B cell (primary cell): Measurements from ENCODE around the gene CFAP61. TPM values are rescaled to one million over a fixed set of nuclear protein-coding genes. Genes with fewer than 3 reads are reported as not detected.

ENCODE experiments used
- ATAC-seq: fragments of 200-7000 bp; cut with Tn5 transposase; one replicate; pipeline ENCODE4 v1.10.0; 2021; ENCODE audit warnings: low read depth, mild to moderate bottlenecking, moderate number of reproducible peaks, moderate library complexity
- CTCF ChIA-PET: fragments of 350-600 bp; sonication (Branson Sonifier 250); formaldehyde crosslinking; loops from one replicate; lab custom pipeline; 2021; ENCODE audit warnings: antibody characterized with exemption, inconsistent platforms; lab: Charles Lee
- POLR2A ChIA-PET: fragments of 350-600 bp; sonication (Branson Sonifier 250); formaldehyde crosslinking; loops from one replicate; lab custom pipeline; 2021; ENCODE audit warnings: antibody characterized with exemption; lab: Charles Lee
- DNase-seq: peaks from one replicate; pipeline ENCODE4 v3.0.0; 2013
- H2AFZ ChIP-seq: 2 replicates; pipeline ENCODE4 v1.6.1; 2012; ENCODE audit warnings: mild to moderate bottlenecking, low read depth, low read length; ENCODE audit not compliant: insufficient read depth, poor library complexity, severe bottlenecking
- H3K27ac ChIP-seq, 2 donors: 1 replicate in 1 of 2; 2 replicates in 1 of 2; pipeline ENCODE4 v1.5.1; 2012 to 2013; ENCODE audit warnings: low read length in 2 of 2, mild to moderate bottlenecking in 2 of 2, moderate library complexity in 1 of 2
- H3K27me3 ChIP-seq, 4 experiments: fragments of 200-600 bp in 1 of 4; sonication (generic) in 1 of 4; replicated peaks in 1 of 4; 1 replicate in 2 of 4; 2 replicates in 2 of 4; pipeline versions ENCODE4 v1.6.1 to v1.7.0; 2013 to 2016; ENCODE audit warnings: low read length in 3 of 4, mild to moderate bottlenecking in 2 of 4, mixed read lengths in 1 of 4, moderate library complexity in 1 of 4; ENCODE audit not compliant: insufficient read depth in 4 of 4, control insufficient read depth in 3 of 4; ENCODE audit errors: control extremely low read depth in 1 of 4
- H3K36me3 ChIP-seq, 2 experiments: replicated peaks in 1 of 2; 1 replicate in 1 of 2; 2 replicates in 1 of 2; pipeline versions ENCODE4 v1.6.1 to v1.7.1; 2013; ENCODE audit warnings: low read length in 1 of 2; ENCODE audit not compliant: insufficient read depth in 2 of 2, control insufficient read depth in 1 of 2; ENCODE audit errors: control extremely low read depth in 1 of 2, extremely low read depth in 1 of 2
- H3K4me1 ChIP-seq, 2 donors: fragments of 200-600 bp in 1 of 2; sonication (generic) in 1 of 2; 1 replicate in 1 of 2; 2 replicates in 1 of 2; pipeline versions ENCODE4 v1.5.1 to v1.6.1; 2013 to 2017; ENCODE audit warnings: low read length in 2 of 2; ENCODE audit not compliant: control insufficient read depth in 2 of 2, insufficient read depth in 2 of 2
- H3K4me2 ChIP-seq: replicated peaks from 2 replicates; pipeline ENCODE3; 2012; ENCODE audit warnings: mild to moderate bottlenecking, low read depth, low read length; ENCODE audit not compliant: poor library complexity, severe bottlenecking
- H3K4me3 ChIP-seq, 5 experiments: fragments of 200-600 bp in 1 of 5; sonication (generic) in 1 of 5; 1 replicate in 3 of 5; 2 replicates in 2 of 5; pipeline versions ENCODE4 v1.5.1 to v1.7.0; 2011 to 2016; ENCODE audit warnings: low read length in 4 of 5, mild to moderate bottlenecking in 4 of 5, low read depth in 2 of 5, control low read depth in 1 of 5, moderate library complexity in 1 of 5; ENCODE audit not compliant: insufficient read depth in 1 of 5; ENCODE audit errors: control extremely low read depth in 1 of 5, extremely low read depth in 1 of 5
- H3K79me2 ChIP-seq: fragments of 200-600 bp; sonication (generic); one replicate; pipeline ENCODE4 v1.6.0; 2016; ENCODE audit warnings: low read length; ENCODE audit not compliant: control insufficient read depth, insufficient read depth
- H3K9ac ChIP-seq: fragments of 200-600 bp; sonication (generic); 2 replicates; pipeline ENCODE4 v1.6.1; 2017; ENCODE audit warnings: mild to moderate bottlenecking, low read length, moderate library complexity
- H3K9me3 ChIP-seq, 3 donors: one replicate each; pipeline versions ENCODE4 v1.6.1 to v1.7.1; 2013; ENCODE audit warnings: low read length in 2 of 3; ENCODE audit not compliant: control insufficient read depth in 2 of 3, insufficient read depth in 1 of 3; ENCODE audit errors: control extremely low read depth in 1 of 3
- H4K20me1 ChIP-seq: 2 replicates; pipeline ENCODE4 v1.6.0; 2012; ENCODE audit warnings: mild to moderate bottlenecking, low read length; ENCODE audit not compliant: insufficient read depth, control insufficient read depth, poor library complexity, severe bottlenecking
- H3K27ac Mint-ChIP-seq: one replicate; pipeline ENCODE4 v1.8.0; 2021; ENCODE audit warnings: mixed read lengths
- H3K27me3 Mint-ChIP-seq: one replicate; pipeline ENCODE4 v1.8.0; 2021; ENCODE audit warnings: mixed read lengths
- H3K4me1 Mint-ChIP-seq: one replicate; pipeline ENCODE4 v1.8.0; 2021; ENCODE audit warnings: mixed read lengths
- H3K4me3 Mint-ChIP-seq: one replicate; pipeline ENCODE4 v1.8.0; 2021; ENCODE audit warnings: mixed read lengths
- H3K9me3 Mint-ChIP-seq: one replicate; pipeline ENCODE4 v1.8.0; 2022; ENCODE audit warnings: mixed read lengths; ENCODE audit not compliant: insufficient read depth
- EZH2 ChIP-seq: IDR thresholded peaks from 2 replicates; pipeline ENCODE4 v1.6.1; 2012; ENCODE audit warnings: borderline replicate concordance, low read depth, mild to moderate bottlenecking, moderate library complexity, low read length; ENCODE audit not compliant: insufficient read depth, poor library complexity, severe bottlenecking
- WGBS: methylation state at CpG from one replicate; pipeline ENCODE4 v1.1.5; 2013; ENCODE audit warnings: missing lambda C conversion rate; ENCODE audit not compliant: insufficient coverage; 5-methylcytosine and 5-hydroxymethylcytosine counted together
- intact Hi-C: fragments of 100-400 bp; cut with micrococcal nuclease; formaldehyde crosslinking; loops from one replicate; pipeline ENCODE4 v1.10.0; 2022
- polyA plus RNA-seq: library from polyadenylated mRNA; depleted of rRNA; stranded (reverse); fragments of >200 nt; gene quantifications from 2 replicates; pipeline ENCODE4 v1.2.3, GENCODE V29; 2012
- total RNA-seq, 2 donors: library from RNA; stranded (reverse); fragments of 120-200 nt in 1 of 2; gene quantifications; 1 replicate in 1 of 2; 2 replicates in 1 of 2; pipeline versions ENCODE4 v1.2.3 to v1.2.4, GENCODE V29; 2013 to 2022
- TF ChIP-seq, protein P1 (sequence below): fragments of 200-600 bp; IDR thresholded peaks from one replicate; pipeline ENCODE4 v1.8.0; 2022; ENCODE audit warnings: antibody characterized with exemption, mild to moderate bottlenecking

The CFAP61 gene
- total and polyA plus RNA-seq, 2 donors (not counting 1 experiment from before 2014, with no cell fraction given): not detected

DNA sequence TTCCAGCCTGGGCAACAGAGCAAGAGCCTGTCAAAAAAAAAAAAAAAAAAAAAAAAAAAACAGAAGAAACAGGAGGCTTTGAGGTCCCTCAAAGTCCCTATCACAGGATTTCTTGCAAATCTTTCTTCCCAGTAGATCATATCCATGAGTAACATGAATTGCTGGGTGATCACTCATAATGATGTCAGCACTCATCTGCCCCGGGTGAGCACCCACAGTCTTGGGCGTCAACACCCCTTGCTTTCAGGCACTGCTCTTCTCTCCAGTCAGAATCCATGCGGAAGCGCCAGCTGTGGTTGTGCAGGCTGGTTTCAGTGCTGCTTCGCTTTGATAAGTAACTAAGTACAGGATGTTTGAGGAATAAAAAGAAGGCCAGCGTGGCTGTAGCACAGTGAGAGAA lies 275.4 kb downstream of the CFAP61 start:
- H3K4me3 Mint-ChIP-seq: no peak overlapping the region
- Histone ChIP-seq H3K36me3 (no peaks in the 10 kb centered on the region), H3K9me3 (peaks cover 0 to 3% (median 0%) of the 10 kb centered on the region in 3 donors), H4K20me1 (no peaks in the 10 kb centered on the region), H2AFZ (no peak overlapping the region), H3K79me2 (no peaks in the 10 kb centered on the region), H3K4me1 (no peaks in the 10 kb centered on the region), H3K4me2 (no peak overlapping the region), H3K9ac (no peak overlapping the region), H3K27me3 (no peaks in the 10 kb centered on the region), H3K4me3 (no peak overlapping the region), H3K27ac (no peak overlapping the region)
- TF ChIP-seq, protein P1, sequence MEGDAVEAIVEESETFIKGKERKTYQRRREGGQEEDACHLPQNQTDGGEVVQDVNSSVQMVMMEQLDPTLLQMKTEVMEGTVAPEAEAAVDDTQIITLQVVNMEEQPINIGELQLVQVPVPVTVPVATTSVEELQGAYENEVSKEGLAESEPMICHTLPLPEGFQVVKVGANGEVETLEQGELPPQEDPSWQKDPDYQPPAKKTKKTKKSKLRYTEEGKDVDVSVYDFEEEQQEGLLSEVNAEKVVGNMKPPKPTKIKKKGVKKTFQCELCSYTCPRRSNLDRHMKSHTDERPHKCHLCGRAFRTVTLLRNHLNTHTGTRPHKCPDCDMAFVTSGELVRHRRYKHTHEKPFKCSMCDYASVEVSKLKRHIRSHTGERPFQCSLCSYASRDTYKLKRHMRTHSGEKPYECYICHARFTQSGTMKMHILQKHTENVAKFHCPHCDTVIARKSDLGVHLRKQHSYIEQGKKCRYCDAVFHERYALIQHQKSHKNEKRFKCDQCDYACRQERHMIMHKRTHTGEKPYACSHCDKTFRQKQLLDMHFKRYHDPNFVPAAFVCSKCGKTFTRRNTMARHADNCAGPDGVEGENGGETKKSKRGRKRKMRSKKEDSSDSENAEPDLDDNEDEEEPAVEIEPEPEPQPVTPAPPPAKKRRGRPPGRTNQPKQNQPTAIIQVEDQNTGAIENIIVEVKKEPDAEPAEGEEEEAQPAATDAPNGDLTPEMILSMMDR: no peak
- no peak for TF ChIP-seq EZH2
- H3K9me3 Mint-ChIP-seq: no peaks in the 10 kb centered on the region
- 98% methylated on average over 6 of the region's 6 CpGs for WGBS
- DNase-seq: no peak
- CTCF ChIA-PET: no interaction called here
- ATAC-seq: no peak
- intact Hi-C loops: no loop called here
- H3K27me3 Mint-ChIP-seq: peaks cover 6% of the 10 kb centered on the region
- POLR2A ChIA-PET: no interaction called here
- H3K4me1 Mint-ChIP-seq: no peaks in the 10 kb centered on the region
- no peak overlapping the region for H3K27ac Mint-ChIP-seq

DNA sequence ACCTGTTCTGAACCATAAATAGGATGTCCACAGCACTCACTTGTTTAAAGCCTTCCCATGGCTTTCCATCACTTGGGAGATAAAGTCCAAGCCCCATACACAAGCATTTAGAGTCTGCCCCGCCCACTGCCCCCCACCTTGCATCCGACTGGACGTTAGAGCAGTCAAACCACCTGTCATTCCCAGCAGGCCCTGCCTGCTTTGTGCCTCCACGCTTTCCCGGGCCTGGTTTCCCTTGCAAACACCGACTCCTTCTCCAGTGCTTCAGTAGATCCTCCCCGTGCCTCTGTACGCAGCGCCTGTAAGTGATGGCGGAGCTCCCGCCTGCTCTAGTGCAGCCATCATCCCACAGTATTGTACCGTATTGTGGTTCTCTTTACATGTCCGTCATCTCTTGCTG lies 277.2 kb downstream of the CFAP61 start:
- H3K4me1 Mint-ChIP-seq: peaks cover 15% of the 10 kb centered on the region
- H3K27me3 Mint-ChIP-seq: peaks cover 3% of the 10 kb centered on the region
- H3K9me3 Mint-ChIP-seq: no peaks in the 10 kb centered on the region
- no peak overlapping the region for H3K4me2 ChIP-seq
- H3K79me2 ChIP-seq: no peaks in the 10 kb centered on the region
- peaks cover 8 to 15% of the 10 kb centered on the region in 2 donors for H3K4me1 ChIP-seq
- intact Hi-C loops: no loop called here
- H3K4me3 ChIP-seq: no peak overlapping the region
- no peak overlapping the region for H3K27ac Mint-ChIP-seq
- DNase-seq (no peak), ATAC-seq (no peak)
- ChIA-PET POLR2A (no interaction called here), CTCF (no interaction called here)
- no peak overlapping the region for H3K27ac ChIP-seq
- TF ChIP-seq, protein P1: no peak
- TF ChIP-seq EZH2: no peak
- peaks cover 0 to 8% (median 0%) of the 10 kb centered on the region in 3 donors for H3K9me3 ChIP-seq
- no peaks in the 10 kb centered on the region for H3K36me3 ChIP-seq
- H4K20me1 ChIP-seq: no peaks in the 10 kb centered on the region
- no peak overlapping the region for H3K9ac ChIP-seq
- no peak overlapping the region for H3K4me3 Mint-ChIP-seq
- no peaks in the 10 kb centered on the region for H3K27me3 ChIP-seq
- no peak overlapping the region for H2AFZ ChIP-seq
- 97% methylated on average over 13 of the region's 13 CpGs for WGBS
